GM12873 (cell line): ENCODE measurements around the gene UFM1.

Experiments
- CTCF ChIP-seq: IDR thresholded peaks from 2 replicates; pipeline ENCODE4 v1.5.1; 2012; ENCODE audit warnings: low read depth, mild to moderate bottlenecking, moderate library complexity, low read length, control low read depth; ENCODE audit not compliant: insufficient read depth; ENCODE audit errors: missing control alignments

Gene UFM1

DNA sequence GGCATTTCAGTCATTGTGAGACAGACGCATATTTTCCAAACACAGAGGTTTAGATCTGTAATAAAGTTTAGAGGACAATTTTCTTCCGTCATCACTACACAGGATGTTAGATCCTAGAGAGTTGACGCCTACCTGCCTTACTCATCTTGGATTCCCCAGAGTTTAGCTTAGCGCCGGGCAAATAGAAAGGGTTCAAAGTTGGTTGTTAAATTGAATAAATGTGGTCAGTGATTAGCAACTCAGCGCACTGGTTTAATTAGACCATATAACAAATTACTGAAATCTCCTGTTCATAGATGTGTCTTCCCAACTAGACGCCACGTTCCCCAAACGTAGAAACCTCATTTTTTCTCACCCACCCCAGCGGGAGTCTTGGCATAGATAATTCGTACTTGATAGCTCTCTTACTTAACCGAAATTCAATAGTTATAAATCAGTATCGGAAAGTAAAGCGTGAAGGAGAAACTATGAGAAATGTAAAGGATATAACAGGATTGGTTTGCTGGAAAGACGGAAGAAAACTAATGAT, 726 bp upstream of the UFM1 start:
- no peak for TF ChIP-seq CTCF

DNA sequence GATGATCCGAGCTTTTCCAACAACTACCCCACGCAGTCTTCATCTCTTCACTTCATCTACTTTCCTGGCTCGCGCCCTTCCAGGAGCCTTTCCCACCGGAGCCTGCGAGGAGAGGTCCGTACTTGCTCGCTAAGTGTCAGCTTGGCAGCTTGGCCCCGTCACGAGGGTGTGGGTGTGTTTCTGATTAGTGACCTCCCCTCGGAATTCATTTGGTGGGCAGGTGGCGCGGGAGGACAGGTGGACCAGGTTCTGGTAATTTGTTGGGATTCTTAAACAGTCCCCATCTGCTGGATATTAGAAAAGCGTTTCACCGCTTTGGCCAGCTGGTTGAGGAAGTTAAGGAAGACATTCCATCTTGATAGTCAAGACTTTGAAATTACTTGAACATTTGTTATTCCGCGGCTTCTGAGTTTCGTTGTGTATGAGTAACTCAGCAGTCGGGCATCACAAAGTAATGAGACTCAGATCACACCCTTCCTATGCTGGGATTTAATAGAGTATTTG, 515 bp downstream of the UFM1 start:
- TF ChIP-seq CTCF: no peak

DNA sequence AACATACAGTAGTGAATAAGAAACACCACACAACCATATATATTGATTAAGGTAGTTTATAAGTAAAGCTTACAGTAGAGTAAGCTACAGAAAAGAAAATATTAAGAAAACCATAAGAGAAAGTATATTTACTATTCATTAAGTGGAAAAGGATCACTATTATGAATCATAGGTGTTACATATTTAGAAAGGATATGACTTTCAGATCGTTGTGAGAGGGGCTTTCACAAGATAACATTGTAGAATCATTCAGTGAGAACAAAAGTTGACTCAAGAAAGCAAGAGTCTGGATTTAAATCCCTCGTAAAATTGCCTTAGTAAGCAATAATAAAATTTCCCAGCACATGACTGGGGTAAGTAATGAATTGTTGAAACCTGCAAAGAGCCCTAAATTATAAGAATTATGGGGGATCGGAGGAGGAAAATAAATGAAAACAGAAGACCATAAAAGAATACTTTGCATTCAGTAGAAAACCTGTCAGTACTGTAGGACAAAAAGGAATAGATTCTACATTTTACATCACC, 6.0 kb downstream of the UFM1 start:
- no peak for TF ChIP-seq CTCF

- no peak for TF ChIP-seq CTCF
Measured at GRCh38 chr13:38358684-38359083, 9.0 kb downstream of the UFM1 start.

DNA sequence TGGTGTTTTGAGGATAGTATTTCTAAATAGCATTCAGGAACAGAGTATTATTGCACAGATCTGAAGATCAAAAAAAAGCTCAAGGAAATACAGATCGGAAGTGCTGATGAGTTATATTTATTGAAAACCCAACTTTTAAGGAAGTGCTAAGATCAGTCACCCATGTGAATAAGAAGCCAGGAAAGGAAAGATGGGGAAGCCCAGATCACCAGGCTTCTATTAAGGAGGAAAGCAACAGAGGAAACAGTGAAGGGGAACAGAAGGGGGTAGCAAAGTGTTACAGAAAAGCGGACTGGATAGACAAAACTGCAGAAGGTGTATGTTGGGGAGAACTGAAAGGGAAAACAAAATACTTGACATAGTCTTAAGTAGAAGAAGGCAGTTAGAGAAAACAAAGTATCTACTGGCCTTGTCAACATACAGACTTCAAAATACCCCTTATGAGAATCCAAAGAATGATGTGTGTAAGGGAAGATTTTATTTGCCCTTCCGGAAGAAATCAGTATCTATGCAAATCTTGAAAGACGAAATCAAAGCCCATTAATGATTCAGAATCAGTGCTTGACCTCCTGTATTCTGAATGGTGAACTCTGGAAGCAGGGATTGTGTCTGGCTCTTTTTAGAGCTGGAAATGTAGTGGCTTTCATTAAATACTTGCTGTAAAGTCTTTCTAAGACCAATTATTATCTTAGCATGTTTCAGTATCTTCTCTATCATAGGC, 12.1 kb downstream of the UFM1 start:
- no peak for TF ChIP-seq CTCF

DNA sequence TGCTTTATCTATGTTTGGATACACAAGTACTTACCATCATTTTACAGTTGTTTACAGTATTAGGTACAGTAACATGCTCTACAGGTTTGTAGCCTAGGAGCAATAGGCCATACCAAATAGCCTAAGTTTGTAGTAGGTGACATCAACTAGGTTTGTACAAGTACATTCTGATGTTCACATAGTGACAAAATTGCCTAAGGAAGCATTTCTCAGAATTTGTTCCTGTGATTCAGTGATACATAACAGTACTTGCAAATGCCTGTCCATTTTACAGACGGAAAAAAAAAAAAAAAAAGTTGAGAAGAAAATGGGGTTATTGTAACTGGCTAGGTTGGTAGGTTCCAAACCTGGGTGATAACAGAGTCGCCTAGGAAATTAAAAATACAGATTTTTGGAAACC, 13.6 kb downstream of the UFM1 start:
- TF ChIP-seq CTCF: no peak

DNA sequence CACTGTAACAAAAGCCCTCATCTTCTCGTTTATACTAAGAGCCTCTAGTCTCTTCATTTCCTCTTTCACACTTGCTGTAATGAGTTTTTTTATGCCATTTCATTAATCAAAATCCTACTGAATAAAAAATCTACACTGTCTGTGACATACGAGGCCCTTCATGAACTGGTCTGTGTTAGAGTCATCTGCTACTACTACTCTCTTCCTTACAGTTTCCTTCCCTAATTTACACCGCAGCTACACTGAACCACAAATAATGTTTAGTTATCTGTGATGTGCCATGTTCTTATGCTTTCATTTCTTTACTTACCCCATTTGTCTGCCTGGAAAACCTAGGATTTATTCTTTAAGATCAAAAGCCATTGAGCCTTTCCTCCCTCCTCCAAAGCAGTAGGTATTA, 16.0 kb downstream of the UFM1 start:
- TF ChIP-seq CTCF: no peak
